ENCODE results near the gene SNED1.

GRCh38 chr2:241010531-241011295 is 12.3 kb downstream of the SNED1 start:
- TF ChIP-seq, protein P1, sequence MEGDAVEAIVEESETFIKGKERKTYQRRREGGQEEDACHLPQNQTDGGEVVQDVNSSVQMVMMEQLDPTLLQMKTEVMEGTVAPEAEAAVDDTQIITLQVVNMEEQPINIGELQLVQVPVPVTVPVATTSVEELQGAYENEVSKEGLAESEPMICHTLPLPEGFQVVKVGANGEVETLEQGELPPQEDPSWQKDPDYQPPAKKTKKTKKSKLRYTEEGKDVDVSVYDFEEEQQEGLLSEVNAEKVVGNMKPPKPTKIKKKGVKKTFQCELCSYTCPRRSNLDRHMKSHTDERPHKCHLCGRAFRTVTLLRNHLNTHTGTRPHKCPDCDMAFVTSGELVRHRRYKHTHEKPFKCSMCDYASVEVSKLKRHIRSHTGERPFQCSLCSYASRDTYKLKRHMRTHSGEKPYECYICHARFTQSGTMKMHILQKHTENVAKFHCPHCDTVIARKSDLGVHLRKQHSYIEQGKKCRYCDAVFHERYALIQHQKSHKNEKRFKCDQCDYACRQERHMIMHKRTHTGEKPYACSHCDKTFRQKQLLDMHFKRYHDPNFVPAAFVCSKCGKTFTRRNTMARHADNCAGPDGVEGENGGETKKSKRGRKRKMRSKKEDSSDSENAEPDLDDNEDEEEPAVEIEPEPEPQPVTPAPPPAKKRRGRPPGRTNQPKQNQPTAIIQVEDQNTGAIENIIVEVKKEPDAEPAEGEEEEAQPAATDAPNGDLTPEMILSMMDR (IDR thresholded peaks at IDR 0.05), result no peak
- no peak for TF ChIP-seq POLR2AphosphoS5 (IDR thresholded peaks at IDR 0.05)
